ENCODE measurements around the gene NCLN. TPM values are rescaled to one million over a fixed set of nuclear protein-coding genes. Genes with fewer than 3 reads are reported as not detected.

The NCLN gene
- total RNA-seq, 4 donors from 2014 or later: 18.2 to 54.4 (median 43.1) TPM

DNA sequence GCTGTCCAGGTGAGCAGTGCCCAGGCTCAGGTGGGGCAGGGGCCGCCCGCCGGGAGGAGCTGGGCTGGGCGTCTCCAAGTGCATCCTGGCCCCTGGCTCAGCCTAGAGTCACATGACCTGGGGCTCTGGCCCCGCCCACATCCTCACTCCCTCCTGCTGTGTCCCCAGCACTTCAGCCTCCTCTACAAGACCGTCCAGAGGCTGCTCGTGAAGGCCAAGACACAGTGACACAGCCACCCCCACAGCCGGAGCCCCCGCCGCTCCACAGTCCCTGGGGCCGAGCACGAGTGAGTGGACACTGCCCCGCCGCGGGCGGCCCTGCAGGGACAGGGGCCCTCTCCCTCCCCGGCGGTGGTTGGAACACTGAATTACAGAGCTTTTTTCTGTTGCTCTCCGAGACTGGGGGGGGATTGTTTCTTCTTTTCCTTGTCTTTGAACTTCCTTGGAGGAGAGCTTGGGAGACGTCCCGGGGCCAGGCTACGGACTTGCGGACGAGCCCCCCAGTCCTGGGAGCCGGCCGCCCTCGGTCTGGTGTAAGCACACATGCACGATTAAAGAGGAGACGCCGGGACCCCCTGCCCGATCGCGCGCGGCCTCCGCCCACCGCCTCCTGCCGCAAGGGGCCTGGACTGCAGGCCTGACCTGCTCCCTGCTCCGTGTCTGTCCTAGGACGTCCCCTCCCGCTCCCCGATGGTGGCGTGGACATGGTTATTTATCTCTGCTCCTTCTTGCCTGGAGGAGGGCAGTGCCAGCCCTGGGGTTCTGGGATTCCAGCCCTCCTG, 21.9 kb downstream of the NCLN start:
- Histone ChIP-seq H3K27ac (no peak overlapping the region), H3K4me1 (no peaks in the 10 kb centered on the region), H3K9me3 (no peaks in the 10 kb centered on the region), H3K4me3 (no peak overlapping the region), H3K36me3 (peaks cover 0 to 45% of the 10 kb centered on the region in 2 donors), H3K27me3 (no peaks in the 10 kb centered on the region)
- intact Hi-C loops (cut with DNase I; ENCODE audit: low total_unique reads) (no loop called here), in situ Hi-C loops (cut with MboI; ENCODE audit: low sequenced_read_pairs in 4 of 4) (no loop called here)
- TF ChIP-seq, protein P1, sequence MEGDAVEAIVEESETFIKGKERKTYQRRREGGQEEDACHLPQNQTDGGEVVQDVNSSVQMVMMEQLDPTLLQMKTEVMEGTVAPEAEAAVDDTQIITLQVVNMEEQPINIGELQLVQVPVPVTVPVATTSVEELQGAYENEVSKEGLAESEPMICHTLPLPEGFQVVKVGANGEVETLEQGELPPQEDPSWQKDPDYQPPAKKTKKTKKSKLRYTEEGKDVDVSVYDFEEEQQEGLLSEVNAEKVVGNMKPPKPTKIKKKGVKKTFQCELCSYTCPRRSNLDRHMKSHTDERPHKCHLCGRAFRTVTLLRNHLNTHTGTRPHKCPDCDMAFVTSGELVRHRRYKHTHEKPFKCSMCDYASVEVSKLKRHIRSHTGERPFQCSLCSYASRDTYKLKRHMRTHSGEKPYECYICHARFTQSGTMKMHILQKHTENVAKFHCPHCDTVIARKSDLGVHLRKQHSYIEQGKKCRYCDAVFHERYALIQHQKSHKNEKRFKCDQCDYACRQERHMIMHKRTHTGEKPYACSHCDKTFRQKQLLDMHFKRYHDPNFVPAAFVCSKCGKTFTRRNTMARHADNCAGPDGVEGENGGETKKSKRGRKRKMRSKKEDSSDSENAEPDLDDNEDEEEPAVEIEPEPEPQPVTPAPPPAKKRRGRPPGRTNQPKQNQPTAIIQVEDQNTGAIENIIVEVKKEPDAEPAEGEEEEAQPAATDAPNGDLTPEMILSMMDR (IDR thresholded peaks at IDR 0.05 in 4 of 5, conservative IDR thresholded peaks at IDR 0.05 in 1 of 5): no peak
- no peak for TF ChIP-seq POLR2A (IDR thresholded peaks at IDR 0.05)
- DNase-seq (no peak), ATAC-seq (no peak)

DNA sequence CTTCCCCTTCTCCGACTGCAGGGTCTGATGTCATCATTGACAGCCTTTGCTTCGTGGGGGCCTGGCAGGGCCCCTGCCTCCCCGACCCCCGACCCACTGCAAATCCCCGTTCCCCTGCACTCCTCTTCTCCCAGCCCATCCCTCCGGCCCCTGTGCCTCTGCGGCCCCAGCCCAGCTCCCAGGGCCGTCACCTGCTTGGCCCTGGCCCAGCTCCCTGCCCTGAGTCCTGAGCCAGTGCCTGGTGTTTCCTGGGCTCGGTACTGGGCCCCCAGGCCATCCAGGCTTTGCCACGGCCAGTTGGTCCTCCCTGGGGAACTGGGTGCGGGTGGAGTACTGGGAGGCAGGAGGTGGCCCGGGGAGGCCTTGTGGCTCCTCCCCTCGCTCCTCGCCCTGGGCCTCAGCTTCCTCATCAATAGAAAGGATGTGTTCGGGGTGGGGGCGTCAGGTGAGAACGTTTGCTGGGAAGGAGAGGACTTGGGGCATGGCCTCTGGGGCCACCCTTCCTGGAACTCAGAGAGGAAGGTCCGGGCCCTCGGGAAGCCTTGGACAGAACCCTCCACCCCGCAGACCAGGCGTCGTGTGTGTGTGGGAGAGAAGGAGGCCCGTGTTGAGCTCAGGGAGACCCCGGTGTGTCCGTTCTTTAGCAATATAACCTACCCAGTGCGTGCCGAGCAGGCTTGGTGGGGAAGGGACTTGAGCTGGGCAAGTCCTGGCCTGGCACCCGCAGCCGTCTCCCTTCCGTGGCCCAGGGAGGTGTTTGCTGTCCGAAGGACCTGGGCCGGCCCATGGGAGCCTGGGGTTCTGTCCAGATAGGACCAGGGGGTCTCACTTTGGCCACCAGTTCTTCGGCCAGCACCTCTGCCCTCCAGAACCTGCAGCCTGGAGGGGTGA, 22.8 kb downstream of the NCLN start:
- TF ChIP-seq, protein P1 (IDR thresholded peaks at IDR 0.05 in 4 of 5, conservative IDR thresholded peaks at IDR 0.05 in 1 of 5): no peak
- no peak for TF ChIP-seq POLR2A (IDR thresholded peaks at IDR 0.05)
- in situ Hi-C loops (cut with MboI; ENCODE audit: low sequenced_read_pairs in 4 of 4) (no loop called here), intact Hi-C loops (cut with DNase I; ENCODE audit: low total_unique reads) (no loop called here)
- DNase-seq (no peak), ATAC-seq (no peak)
- Histone ChIP-seq H3K4me1 (no peaks in the 10 kb centered on the region), H3K9me3 (no peaks in the 10 kb centered on the region), H3K4me3 (no peak overlapping the region), H3K36me3 (peaks cover 0 to 42% of the 10 kb centered on the region in 2 donors), H3K27me3 (no peaks in the 10 kb centered on the region), H3K27ac (no peak overlapping the region)

DNA sequence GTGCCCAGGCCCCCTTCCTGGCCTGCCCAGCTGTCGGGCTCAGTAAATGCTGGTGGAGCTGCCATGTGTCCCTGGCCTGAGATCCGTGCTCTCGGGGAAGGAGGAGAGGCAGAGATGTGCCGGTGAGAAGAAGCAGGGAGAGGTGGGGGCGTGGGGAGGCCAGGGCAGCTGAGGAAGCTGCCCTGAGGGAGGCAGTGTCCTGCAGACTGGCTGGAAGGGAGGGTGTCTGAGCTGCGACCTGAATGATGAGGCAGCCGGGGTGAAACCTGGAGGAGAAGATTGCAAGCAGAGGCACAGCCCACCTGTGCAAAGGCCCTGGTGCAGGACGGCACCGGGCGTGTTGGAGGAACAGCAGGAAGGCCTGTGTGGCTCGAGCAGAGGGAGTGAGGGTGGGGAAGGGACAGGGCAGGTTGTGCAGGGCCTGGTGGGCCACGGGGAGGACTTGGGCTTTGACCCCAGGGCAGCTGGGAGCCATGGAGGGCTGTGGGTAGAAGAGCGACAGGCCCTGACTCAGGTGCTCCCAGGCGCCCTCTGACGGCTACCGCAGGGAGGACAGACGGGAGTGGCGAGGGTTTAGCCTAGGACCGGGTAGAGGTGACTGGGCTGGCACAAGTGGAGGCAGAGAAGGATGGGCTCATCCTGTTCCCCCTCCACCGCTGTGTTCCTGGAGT, 24.8 kb downstream of the NCLN start:
- H3K36me3 ChIP-seq: peaks cover 0 to 29% of the 10 kb centered on the region in 2 donors
- H3K9me3 ChIP-seq: no peaks in the 10 kb centered on the region
- ATAC-seq: peak in 1 of 2 donors; percentile 58
- H3K27ac ChIP-seq: no peak overlapping the region
- TF ChIP-seq, protein P1 (IDR thresholded peaks at IDR 0.05 in 4 of 5, conservative IDR thresholded peaks at IDR 0.05 in 1 of 5): peak in 4 of 5 experiments; percentile 17 to 63 (median 42)
- TF ChIP-seq POLR2A (IDR thresholded peaks at IDR 0.05): no peak
- H3K27me3 ChIP-seq: no peaks in the 10 kb centered on the region
- in situ Hi-C loops (cut with MboI; ENCODE audit: low sequenced_read_pairs in 4 of 4): no loop called here
- no peak overlapping the region for H3K4me3 ChIP-seq
- peak in 1 of 2 donors; percentile 24 for DNase-seq
- intact Hi-C loops (cut with DNase I; ENCODE audit: low total_unique reads): no loop called here
- H3K4me1 ChIP-seq: no peaks in the 10 kb centered on the region

DNA sequence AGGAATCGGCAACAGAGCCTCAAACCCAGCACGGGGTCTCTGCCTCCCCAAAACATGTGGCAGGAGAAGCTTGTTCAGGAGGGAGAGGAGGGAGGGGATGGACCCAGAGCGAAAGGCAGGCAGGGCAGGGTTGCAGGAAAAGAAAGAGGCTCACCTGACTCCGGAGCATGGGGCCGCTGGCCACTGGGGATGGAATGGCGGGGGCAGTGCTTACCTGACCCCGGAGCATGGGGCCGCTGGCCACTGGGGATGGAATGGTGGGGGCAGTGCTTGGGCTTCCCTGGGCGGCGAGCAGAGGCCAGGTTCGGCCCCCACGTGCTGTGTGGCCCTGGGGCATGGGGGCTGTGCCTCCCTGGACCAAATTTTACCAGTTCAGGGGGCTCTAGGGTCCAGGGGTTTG, 25.5 kb downstream of the NCLN start:
- Histone ChIP-seq H3K27ac (no peak overlapping the region), H3K36me3 (peaks cover 0 to 22% of the 10 kb centered on the region in 2 donors), H3K4me1 (no peaks in the 10 kb centered on the region), H3K27me3 (no peaks in the 10 kb centered on the region), H3K4me3 (no peak overlapping the region), H3K9me3 (no peaks in the 10 kb centered on the region)
- ATAC-seq: no peak
- intact Hi-C loops (cut with DNase I; ENCODE audit: low total_unique reads) (no loop called here), in situ Hi-C loops (cut with MboI; ENCODE audit: low sequenced_read_pairs in 4 of 4) (no loop called here)
- DNase-seq: no peak
- no peak for TF ChIP-seq POLR2A (IDR thresholded peaks at IDR 0.05)
- TF ChIP-seq, protein P1 (IDR thresholded peaks at IDR 0.05 in 4 of 5, conservative IDR thresholded peaks at IDR 0.05 in 1 of 5): no peak
